Mammary epithelial cell (primary cell): Measurements from ENCODE around the gene SCML2.

Experiments
- EZH2 ChIP-seq: IDR thresholded peaks from 2 replicates; pipeline ENCODE4 v1.6.1; 2012; ENCODE audit warnings: low read length, inconsistent platforms, borderline replicate concordance
- TF ChIP-seq, protein P1 (sequence below), 2 donors: IDR thresholded peaks in 1 of 2; conservative IDR thresholded peaks in 1 of 2; 2 replicates each; pipeline ENCODE4 v1.5.1; 2011 to 2012; ENCODE audit warnings: inconsistent platforms in 2 of 2, low read length in 2 of 2, mild to moderate bottlenecking in 2 of 2, control low read depth in 1 of 2, low read depth in 1 of 2; ENCODE audit not compliant: insufficient read depth in 1 of 2; ENCODE audit errors: extremely low read depth in 1 of 2

DNA sequence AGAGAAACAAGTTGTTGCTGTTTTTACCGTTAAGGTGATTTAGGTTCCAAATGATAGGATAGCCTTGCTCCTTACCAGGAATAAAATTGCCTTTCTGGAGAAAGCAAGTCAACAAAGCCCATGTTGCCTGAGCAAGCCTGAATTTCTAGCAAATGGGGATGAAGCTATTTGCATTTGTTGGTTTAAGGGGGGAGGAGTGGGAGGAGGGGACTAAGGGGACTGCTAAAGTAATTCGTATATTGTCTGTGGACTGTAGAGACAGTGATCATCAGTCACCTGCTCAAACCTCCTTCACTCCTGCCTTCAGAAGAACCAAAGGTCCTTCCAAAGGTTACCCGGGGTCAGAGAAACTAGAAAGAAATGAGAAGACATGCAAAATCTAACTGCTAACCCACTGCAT lies 65.8 kb downstream of the SCML2 start:
- TF ChIP-seq, protein P1, sequence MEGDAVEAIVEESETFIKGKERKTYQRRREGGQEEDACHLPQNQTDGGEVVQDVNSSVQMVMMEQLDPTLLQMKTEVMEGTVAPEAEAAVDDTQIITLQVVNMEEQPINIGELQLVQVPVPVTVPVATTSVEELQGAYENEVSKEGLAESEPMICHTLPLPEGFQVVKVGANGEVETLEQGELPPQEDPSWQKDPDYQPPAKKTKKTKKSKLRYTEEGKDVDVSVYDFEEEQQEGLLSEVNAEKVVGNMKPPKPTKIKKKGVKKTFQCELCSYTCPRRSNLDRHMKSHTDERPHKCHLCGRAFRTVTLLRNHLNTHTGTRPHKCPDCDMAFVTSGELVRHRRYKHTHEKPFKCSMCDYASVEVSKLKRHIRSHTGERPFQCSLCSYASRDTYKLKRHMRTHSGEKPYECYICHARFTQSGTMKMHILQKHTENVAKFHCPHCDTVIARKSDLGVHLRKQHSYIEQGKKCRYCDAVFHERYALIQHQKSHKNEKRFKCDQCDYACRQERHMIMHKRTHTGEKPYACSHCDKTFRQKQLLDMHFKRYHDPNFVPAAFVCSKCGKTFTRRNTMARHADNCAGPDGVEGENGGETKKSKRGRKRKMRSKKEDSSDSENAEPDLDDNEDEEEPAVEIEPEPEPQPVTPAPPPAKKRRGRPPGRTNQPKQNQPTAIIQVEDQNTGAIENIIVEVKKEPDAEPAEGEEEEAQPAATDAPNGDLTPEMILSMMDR (conservative IDR thresholded peaks at IDR 0.05 in 1 of 2, IDR thresholded peaks at IDR 0.05 in 1 of 2; ENCODE audit: extremely low read depth in 1 of 2, insufficient read depth in 1 of 2, low read depth in 1 of 2, low read length in 2 of 2) = no peak
- TF ChIP-seq EZH2 = no peak
